Amniotic epithelial cell (primary cell): Measurements from ENCODE around the gene RASGEF1C.

Experiments used
- DNase-seq: peaks from one replicate; pipeline ENCODE4 v3.0.0-alpha.2; 2010; ENCODE audit warnings: low read depth

Gene RASGEF1C

DNA sequence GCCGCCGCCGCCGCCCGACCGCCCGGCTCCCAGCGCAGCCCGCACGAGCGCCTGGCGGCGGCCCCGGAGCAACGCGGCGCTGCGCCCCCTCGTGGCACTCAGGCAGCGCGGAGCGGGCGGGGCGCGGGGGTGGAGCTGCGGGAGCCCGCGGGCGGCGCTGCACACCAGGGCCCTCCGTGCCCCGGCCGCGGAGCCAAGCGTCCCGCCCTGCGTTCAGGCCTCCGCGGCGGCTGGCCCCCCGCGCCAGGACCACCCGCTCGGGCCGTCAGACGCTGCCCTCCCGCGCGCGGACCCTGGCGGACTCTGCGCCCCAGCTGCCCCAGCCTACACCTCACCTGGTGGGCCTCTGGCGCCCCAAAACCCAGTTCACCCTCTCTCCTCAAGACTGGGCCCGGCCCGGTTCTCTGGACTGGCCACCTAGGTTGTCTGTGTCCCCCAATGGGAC lies at the start of gene RASGEF1C:
Gene RASGEF1C (minus strand): TSS at position 75 of the 445 bp plus-strand sequence. CDS start 71,159 bp downstream, outside the sequence.
- peak; percentile 40 for DNase-seq

DNA sequence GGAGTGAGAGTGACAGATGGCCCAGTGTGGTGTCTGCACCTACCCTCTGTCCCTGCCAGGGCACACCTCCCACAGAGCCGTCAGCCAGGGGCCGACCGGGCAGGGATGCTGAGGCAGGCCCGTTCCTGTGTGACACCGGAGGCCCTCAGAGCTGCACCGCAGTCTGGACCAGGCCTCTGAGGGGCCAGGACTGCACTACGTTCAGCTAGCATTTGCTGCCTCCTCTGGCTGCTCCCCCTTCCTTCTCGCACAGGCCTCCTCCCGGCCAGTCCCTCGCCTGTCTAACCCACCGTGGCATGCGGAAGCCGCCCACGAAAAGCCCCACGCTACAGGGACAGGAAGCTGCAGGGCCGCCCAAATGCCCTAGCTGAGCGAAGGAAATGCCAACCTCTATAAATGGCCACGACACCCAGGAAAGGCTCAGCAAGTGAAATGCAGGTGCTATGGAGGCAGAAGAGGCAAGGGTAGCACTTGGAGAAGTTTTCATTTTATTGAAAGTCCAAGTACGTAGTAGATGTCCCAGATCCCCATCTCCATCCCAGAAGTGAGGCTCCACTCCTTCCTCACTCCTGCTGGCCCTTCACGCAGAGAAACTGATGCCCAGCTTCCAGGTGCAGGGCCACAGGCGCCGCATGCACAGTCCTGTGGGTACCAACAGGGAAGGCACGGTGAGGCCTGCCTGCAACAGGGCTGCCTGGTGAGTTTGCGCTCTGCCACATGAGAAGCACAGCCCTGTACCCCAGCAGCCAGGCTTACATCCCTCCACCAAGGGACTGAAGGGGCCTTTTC lies 44.2 kb upstream of the RASGEF1C start:
- no peak for DNase-seq

DNA sequence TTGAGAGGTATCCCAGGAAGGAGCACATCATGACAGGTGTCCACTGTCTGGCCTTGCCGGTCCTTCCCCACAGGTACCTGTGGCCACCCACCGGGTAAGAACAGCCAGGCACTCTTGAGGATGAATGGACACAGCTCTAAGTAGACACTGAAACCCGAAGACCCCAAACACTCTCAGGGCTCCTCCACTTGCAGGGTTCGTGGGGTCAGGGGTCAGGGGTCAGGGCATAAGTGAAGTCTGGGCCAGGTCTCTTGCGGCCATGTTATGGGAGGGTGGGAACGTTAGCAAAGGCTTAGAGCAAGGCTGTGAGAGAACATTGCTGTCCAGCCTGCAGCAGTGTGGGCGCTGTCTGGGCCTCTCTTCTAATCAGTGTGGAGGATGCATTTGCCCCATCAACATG lies 42.9 kb upstream of the RASGEF1C start:
- no peak for DNase-seq

DNA sequence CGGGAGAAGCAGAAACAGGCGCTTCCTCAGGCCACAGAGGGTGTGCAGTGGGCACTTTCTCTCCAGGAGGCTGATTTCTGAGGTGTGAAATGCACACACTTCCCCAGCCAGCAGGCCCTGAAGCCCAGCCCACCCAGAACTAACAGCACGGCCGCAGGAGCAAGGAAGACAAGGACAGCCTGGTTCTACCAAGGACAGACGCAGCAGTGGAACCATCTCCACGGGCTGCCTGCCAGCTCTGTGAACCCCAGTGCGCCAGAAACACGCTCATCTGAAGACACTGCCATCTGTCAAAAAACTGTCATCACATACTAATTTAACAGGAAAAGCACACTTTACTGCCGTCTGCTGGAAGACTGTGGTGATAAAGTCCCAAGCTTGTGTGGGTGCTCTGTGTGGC lies 42.1 kb upstream of the RASGEF1C start:
- no peak for DNase-seq

GRCh38 chr5:180250329-180250728 lies 41.3 kb upstream of the RASGEF1C start:
- DNase-seq: no peak

- no peak for DNase-seq
These were observed 32.6 kb upstream of the RASGEF1C start for GRCh38 chr5:180241600-180241999.

DNA sequence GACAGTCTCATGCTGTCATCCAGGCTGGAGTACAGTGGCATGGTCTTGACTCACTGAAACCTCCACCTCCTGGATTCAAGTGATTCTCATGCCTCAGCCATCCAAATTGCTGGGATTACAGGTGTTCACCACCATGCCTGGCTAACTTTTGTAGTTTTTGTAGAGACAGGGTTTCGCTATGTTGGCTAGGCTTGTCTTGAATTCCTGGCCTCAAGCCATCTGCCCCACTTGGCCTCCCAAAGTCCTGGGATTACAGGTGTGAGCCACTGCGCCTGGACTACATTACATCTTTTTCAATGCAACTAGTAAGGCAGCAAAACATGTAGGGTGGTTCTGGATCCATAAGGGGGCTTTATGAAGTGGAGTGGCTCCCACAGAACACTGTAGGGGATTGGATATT lies 29.6 kb upstream of the RASGEF1C start:
- DNase-seq: no peak

- no peak for DNase-seq
These were observed 26.8 kb upstream of the RASGEF1C start for GRCh38 chr5:180235846-180236245.

- DNase-seq: no peak
These were observed 26.1 kb upstream of the RASGEF1C start for GRCh38 chr5:180235077-180235476.

DNA sequence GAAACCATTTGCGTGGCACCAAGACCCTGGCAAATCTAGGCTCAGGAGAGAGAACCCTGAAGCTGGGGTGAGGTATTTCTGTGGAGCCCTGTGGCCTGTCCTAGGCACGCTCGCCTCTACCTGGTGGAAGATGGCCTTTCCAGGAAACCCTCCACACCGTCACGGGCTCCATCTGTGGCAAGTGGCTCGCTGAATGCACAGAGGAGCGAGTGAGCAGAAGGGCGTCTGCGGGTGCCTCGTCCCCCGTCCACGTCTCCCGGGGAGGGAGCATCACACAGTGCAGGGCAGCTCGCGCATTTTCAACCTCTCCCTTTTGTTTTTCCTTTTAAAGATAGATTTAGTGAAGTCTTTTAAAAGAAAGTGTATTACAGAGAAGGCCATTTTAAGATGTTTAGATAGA lies 25.3 kb upstream of the RASGEF1C start:
- no peak for DNase-seq

DNA sequence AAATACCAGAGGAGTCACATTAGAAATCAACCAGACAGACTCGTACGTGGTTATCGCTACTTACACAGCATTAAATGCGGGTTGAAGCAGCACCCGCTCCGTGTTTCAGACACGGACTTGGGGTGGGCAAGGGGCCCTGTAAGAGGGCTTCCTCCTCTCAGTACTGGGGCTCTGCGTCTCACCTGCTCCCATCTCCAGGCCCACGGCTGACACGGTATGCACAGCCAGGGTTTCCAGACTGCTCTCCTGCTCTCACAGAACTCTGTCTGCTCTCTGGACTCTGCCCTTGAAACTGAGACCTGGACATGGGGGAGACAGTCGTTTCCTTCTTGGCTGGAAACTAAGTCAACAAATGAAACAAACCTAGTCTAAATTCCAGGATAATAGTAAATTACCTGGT lies 24.7 kb upstream of the RASGEF1C start:
- DNase-seq: no peak

DNA sequence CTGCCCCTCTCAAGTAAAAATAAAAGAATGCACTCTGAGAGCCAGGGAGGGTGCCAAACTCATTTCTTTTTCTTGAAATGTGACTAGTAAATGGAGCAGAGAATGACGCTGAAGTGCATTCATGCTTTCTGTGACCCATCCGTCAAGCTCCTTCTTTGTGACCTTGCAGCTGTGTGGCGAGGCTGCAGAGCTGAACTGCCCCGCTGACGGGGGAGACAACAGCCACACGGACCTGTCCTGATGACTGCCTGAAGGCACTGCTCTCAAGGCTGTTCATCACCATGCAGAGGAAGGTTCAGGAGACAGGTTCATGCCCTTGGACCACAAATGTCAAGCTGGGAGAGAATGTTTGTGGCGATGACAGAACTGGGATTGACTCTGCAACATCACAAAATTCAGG lies 21.0 kb upstream of the RASGEF1C start:
- DNase-seq: no peak

GRCh38 chr5:180222056-180222455 lies 13.0 kb upstream of the RASGEF1C start:
- DNase-seq: no peak

DNA sequence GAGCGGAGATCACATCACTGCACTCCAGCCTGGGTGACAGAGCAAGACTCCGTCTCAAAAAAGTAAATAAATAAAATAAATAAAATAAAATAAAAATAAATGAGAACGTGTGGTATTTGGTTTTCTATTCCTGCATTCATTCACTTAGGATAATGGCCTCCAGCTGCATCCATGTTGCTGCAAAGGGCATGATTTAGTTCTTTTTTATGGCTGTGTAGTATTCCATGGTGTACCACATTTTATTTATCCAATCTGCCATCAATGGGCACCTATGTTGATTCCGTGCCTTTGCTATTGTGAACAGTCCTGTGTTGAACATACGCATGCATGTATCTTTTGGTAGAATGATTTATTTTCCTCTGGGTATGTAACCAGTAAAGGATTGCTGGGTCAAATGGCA lies 8.8 kb upstream of the RASGEF1C start:
- DNase-seq: no peak

DNA sequence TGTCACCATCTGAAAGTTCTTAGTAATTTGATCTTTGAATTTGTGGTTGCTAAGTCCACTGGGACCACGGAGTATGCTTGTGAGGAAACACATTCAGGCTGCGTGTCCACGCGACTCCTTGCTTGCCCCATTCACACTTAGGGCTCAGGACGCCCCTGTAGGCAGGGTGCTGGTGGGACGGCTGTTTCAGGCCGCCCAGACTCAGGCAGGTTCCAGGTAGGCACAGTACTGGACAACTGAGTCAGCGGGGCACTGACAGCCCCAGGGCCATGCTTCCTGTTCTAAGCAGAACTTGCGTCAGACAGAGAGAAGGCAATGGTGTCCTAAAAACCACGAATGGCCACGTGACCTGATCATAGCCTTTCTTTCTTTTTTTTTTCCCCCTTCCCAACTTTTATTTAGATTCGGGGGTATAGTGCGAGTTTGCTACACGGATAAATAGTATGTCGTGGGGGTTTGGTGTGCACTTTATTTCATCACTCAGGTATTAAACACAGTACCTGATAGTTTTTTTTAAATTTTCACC lies 7.7 kb upstream of the RASGEF1C start:
- DNase-seq: no peak

DNA sequence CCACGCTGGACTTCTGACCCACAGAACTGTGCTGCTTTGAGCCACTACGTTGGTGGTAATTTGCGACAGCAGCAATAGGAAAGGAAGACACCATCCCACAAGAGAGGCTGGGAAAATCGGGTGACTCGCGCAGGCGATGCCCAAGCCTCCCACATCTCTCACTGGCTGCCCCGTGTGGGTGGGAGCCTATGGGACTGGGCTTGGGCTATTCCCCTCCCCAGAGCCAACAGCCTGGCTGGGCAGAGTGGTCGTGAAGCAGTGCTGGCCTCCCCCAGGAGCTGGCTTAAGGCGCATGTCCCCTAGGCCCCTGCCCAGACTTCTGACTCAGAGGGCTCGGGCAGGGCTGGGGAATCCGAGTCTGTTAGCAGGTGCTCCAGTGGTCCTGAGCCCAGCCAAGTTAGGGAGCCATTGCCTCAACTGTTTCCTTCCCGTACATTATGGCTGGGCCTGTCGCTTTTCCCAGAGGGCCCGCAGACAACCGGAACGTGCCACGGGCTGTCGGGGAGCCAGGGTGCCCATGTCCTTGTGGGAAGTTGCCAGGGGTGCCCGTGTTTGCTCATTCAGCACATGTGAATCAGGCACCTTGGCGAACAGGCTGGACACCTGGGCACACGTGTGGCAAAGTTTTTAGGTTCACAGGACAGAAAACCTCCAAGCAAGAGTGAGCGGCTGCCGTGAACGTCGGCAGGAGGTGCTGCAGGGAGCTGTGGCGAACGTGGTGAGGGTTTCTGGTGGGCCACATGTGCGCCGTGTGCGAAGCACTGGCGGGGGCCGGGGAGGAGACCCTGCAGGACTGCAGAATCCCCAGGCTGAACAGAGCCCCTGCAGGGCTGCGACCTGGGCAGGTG lies 7.0 kb upstream of the RASGEF1C start:
- DNase-seq: no peak

DNA sequence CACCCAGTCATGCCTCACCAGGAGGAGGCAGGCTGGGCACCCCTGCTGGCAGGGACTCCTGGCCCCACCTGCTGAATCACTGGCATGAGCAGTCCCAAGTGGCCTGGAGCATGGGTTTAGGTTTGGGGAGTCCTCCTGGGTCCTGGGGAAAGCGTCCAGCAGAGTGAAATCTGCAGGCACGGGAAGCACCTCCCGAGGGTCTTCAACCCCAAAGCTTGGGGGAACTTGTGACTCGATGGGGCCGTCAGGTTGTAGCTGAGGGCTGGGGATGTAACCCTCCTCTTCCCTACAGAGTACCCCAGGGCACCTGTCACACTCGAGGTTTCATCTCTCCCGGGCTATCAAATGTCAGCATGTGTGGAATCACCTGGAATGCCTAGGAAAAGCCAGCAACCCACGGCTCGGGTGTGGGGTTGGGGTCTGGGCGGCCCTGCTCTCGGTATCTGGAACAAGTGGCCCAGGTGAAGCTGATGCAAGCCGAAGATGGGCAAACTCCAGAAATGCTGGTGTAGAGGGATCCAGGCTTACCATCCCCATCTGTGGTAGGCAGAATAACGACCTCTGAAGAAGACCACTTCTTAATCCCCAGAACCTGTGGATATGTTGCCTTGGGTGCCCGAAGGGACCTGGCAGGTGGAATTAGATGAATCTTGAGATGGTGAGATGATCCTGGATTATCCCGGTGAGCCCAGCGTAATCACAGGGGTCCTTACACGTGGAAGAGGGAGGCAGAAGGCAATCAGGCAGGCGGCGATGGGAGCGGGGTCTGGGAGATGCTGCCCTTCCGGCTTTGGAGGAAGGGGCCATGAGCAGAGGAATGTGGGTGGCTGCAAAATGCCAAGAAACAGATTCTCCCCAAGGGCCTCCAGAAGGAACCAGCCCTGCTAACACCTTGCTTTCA lies 6.1 kb upstream of the RASGEF1C start:
- DNase-seq: no peak

GRCh38 chr5:180213657-180214207 lies 4.7 kb upstream of the RASGEF1C start:
- no peak for DNase-seq

- no peak for DNase-seq
These were observed 4.2 kb upstream of the RASGEF1C start for GRCh38 chr5:180213256-180213600.

DNA sequence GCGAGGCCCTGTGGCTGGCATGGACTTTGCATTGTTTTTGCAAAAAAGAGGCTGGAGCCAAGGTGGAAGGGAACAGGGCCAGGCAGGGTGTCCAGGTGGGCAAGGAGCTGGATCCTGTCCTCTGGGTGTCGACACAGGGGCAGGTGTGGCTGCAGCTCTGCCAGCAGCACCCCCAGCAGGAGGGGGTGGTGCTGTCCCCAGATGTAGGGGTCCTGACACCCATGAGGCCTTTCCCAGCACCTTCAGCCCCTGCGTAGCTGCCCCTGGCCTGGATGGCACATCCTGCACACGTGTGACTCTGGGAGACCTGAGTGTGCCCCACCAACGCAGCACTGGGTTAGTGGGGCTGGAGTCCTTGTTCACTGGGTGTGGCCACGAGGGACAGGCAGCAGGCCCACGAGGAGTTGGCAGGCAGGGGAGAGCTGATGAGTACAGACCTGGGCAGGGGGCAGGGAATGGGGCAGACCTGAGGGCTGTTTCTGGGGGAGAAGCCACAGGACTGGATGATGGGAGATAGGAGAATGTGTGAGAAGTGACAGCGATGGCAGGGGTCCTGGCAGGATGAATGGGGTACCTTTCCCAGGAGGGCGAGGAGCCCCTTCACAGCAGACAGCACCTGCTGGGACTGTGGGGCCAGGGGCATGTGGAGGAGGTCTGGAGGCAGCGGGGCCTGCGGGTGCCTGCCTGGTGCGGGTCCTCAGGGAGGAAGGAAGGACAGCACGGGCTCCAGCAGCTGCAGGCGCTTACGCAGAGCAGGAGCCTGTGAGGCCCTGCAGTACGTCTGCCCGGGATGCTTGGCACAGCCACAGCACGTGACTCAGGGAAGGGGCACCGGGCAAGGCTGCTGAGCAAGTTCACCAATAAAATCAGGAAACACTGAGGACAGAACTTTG lies 3.6 kb upstream of the RASGEF1C start:
- DNase-seq: no peak

- DNase-seq: no peak
These were observed 2.7 kb upstream of the RASGEF1C start for GRCh38 chr5:180211761-180212035.
